HG02885 (cell line): ENCODE measurements around the gene CHTF8.

Source experiments
- ATAC-seq: cut with Tn5 transposase; IDR thresholded peaks from one replicate; pipeline ENCODE4 v1.9.1; 2021; ENCODE audit warnings: mild to moderate bottlenecking; ENCODE audit not compliant: unreplicated experiment, poor library complexity

CHTF8 gene

GRCh38 chr16:69114976-69115355, 17.4 kb downstream of the CHTF8 start:
- ATAC-seq, result no peak

DNA sequence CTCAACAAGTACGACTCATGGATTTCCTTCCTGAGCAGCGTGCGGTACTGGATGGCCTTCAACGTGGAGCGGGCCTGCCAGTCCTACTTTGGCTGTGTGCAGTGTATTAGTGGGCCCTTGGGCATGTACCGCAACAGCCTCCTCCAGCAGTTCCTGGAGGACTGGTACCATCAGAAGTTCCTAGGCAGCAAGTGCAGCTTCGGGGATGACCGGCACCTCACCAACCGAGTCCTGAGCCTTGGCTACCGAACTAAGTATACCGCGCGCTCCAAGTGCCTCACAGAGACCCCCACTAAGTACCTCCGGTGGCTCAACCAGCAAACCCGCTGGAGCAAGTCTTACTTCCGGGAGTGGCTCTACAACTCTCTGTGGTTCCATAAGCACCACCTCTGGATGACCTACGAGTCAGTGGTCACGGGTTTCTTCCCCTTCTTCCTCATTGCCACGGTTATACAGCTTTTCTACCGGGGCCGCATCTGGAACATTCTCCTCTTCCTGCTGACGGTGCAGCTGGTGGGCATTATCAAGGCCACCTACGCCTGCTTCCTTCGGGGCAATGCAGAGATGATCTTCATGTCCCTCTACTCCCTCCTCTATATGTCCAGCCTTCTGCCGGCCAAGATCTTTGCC, 17.9 kb downstream of the CHTF8 start:
- ATAC-seq, result no peak

GRCh38 chr16:69113216-69113615, 19.2 kb downstream of the CHTF8 start:
- no peak for ATAC-seq

DNA sequence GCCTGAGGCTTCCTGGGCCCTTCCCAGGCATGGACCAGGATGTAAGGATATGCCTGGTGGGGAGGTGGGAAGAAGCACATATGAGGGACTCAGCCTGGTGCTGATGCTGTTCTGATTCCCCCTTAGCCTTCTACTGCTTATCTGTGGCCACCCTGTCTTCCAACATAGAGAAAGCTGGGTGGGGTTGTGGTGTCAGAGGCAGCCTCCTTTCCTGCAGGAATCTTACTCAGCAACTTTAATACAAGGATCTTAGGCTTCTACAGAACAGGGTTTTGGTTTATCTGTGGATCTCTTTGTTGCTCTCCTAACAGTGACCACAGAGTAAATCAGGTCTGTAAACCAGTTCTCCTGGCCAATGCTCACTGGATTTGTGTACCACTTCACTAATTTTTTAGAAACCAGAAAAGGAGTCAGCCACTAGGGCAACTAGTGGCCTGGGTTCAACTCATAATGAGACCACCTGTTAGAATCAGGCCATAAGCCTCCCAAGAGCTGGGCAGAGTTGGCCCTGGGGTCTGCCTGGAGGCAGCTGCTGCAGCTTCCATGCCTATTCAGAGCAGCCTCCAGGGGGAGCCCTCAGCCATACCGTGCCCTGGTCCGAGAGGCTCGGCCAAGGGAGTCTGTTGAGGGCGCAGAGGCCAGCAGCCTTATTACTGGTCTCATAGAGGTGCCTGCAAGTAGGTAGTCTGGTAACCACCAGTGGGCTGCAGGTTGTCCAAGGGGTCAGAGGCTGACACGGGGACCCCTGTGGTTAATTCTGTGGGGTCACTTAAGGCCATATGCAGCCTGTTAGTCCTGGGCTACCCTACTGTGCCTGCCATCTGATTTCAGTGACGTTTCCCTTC, 19.9 kb downstream of the CHTF8 start:
- no peak for ATAC-seq

DNA sequence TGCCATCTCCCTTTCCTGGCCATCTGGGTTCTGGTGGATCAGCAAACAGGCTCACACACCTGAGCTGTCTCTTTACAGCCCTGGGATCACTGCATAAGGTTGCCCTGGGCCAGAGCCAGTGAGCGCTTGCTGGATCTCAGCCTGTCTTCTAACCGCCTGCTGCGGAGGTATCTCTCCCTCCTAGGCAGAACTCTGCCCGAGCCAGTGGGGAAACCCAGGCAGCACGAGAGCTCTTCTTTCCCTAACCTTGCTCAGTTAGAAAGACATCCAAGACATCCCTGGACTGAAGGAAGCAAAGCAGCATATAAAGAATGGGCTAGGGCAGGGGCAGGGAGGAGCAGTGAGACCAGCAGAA, 20.5 kb downstream of the CHTF8 start:
- no peak for ATAC-seq

DNA sequence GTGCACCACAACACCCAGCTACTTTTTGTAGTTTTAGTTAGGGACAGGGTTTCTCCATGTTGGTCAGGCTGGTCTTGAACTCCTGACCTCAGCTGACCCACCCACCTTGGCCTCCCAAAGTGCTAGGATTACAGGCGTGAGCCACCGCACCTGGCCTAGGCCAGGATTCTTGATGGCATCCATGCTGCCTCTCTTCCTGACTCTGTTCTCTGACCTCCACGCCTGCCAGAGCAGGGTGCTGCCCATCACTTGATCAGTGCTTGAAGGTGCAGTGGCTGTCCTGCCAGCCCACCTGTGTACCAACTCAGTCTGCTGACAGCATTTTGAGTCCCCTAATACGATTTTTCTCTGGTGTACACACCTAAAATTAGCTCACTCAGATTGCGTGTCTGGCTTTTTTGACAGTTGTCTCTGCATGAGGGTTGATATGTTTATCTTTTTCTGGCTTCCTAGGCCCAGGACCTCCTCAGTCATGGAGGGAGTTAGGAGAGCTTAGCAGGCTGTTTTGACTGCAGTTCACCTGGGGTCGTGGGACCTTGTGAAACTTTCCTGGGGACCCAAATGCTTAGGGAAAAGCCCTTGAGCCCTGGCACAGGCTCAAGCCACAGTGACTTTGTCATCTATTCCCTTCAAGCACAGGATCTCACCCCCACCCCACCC, 21.0 kb downstream of the CHTF8 start:
- no peak for ATAC-seq

GRCh38 chr16:69110406-69110805, 22.0 kb downstream of the CHTF8 start:
- no peak for ATAC-seq

DNA sequence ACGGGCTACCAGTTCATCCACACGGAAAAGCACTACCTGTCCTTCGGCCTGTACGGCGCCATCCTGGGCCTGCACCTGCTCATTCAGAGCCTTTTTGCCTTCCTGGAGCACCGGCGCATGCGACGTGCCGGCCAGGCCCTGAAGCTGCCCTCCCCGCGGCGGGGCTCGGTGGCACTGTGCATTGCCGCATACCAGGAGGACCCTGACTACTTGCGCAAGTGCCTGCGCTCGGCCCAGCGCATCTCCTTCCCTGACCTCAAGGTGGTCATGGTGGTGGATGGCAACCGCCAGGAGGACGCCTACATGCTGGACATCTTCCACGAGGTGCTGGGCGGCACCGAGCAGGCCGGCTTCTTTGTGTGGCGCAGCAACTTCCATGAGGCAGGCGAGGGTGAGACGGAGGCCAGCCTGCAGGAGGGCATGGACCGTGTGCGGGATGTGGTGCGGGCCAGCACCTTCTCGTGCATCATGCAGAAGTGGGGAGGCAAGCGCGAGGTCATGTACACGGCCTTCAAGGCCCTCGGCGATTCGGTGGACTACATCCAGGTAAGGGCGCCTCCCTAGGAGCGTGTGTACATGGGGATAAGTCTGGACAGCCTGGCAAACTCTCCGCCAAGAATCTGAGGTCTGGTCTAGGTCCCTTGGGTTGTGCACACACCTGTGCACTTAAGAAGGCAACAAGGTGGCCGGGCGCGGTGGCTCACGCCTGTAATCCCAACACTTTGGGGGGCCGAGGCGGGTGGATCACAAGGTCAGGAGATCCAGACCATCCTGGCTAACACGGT, 22.7 kb downstream of the CHTF8 start:
- no peak for ATAC-seq

DNA sequence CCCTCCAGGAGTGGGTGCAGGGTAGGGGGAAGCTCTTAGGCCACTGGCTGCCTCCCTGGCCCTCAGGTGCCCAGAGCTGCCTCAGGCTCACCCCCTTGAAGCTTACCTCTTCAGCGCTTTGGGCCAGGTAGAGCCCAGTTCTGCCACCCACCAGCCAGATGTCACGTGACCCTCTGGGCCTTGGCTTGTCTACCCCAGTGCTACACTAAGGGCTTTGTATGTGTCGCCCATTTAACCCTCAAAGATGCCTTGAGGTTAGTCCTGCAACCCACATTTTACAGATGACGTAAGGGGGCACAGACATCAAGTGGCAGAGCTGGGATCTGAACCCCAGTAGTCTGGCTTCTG, 23.5 kb downstream of the CHTF8 start:
- no peak for ATAC-seq

GRCh38 chr16:69108064-69108904, 24.1 kb downstream of the CHTF8 start:
- ATAC-seq, result no peak

DNA sequence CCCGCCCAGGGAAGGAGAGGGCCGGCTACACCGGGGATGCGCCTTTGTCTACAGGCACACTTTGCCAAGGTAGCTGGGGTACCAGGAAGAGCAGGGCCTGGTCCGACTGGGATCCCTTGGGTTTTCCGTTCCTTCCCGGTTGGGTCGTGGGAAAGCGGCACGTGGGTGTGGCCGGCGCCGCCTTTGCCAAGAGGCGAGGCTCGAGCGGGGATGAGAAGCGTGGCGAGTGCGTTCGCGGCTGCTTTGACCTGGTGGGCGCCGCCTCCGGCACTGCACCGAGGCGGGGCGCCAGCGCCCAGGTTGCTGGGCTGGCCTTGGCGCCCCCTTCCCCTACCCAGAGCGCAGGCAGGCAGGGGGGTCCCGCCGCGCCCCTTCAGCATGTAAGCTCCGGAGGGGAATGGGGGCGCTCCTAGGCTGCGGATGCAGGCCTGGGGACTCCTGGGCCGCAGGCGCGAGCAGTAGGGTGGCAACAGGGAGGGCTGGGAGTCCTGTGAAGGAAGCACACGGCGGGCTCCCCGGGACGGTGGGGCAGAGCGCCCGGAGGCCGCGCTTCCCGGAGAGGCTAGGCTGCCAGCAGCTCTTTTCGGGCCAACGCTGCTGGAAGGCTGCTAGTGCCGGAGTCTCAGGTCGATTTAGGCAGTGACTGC, 24.9 kb downstream of the CHTF8 start:
- no peak for ATAC-seq

GRCh38 chr16:69106491-69107315, 25.7 kb downstream of the CHTF8 start:
- ATAC-seq, result no peak

- ATAC-seq, result no peak
Observed at GRCh38 chr16:69105501-69106361, 26.7 kb downstream of the CHTF8 start, which contains the start of gene HAS3. Gene HAS3 (plus strand): TSS chr16:69105653. CDS start chr16:69109396, 3,743 bp downstream.

DNA sequence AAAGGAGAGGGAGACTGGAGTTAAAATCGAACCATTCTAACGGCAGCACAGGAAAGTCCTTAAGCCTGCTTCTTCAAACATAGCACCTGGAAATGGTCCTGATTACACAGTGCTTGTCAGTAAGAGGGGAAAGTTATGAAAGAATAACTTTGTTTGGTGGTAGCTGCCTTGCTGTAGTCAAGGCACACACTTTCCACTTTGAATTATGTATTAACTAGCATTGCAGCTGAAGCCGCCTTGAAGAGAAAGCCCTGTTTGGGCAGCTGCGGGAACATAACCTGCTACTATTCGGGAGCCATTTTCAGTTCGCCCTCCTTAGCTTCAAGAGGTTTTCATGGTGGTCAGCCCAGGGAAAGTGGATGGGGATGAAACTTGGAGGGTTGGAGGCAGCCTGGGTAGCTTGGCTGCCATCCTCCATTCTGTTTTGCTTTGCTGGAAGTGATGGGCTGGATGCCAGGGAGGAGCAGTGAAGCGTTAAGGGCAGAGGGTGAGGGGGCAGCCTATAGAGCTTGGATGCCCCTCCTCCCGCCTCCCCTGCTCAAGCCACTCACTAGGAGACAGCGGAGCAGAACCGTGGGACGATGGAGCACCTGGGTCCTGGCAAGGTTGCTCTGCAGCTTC, 32.2 kb downstream of the CHTF8 start:
- no peak for ATAC-seq

DNA sequence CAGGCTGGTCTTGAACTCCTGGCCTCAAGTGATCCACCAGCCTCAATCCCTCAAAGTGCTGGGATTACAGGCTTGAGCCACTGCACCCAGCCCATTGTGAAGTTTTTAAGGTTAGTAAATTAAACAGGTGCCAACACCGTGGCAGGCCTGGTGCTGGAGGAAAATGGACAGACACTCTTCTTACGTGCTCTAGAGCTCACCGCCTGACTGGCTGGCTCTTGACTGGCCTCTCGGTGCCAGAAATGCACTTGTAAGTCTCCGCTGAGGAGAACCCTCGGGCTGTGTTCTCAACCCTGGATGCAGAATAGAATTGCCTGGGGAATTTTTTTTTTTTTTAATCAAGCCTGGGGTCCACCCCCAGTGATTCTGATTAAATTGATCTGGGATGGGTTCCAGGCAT, 37.2 kb downstream of the CHTF8 start:
- no peak for ATAC-seq

DNA sequence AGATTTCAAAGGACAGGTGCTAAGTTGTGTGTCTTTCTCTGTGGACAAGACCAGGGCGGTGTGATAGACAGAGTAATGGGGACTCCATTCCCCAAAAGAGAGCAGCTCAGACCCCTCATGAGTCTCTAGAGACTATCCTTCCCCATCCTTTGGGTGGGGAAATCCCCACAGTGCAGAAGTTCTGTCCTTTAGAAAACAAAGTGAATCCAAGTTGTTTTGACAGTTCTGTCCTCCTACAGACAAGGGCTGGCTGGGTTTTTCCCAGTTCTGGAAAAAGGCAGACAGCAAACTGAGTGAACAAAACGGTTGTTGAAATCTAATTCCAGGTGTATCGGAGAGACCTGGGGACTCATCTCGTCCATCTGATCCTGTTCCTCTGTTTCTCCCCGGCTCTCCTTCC, 37.9 kb downstream of the CHTF8 start:
- ATAC-seq, result no peak

GRCh38 chr16:69093974-69094373, 38.4 kb downstream of the CHTF8 start:
- ATAC-seq, result no peak
